HG03175 (cell line): Measurements from ENCODE around the gene BMPR1B.

Experiments used
- ATAC-seq: cut with Tn5 transposase; IDR thresholded peaks from one replicate; pipeline ENCODE4 v1.9.1; 2021; ENCODE audit warnings: mild to moderate bottlenecking, moderate library complexity; ENCODE audit not compliant: unreplicated experiment

The BMPR1B gene

DNA sequence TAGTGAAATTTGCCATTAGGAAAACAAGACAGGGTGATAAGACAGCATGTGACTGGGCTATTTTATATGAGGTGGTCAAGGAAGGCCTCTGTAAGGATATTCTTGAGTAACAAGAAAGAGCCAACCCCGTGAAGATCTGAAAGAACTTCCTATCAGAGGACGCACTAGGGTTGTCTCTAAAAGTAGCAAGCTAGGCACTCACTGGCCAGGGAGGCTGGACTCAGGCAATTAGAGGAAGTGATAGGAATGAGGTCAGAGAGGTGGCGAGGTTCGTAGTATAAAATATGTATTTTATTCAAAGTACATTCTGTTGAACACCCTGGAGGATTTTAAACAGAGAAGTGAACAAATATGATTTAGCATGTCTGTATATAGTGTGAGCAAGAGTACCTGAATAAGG, 4.6 kb downstream of the BMPR1B start:
- no peak for ATAC-seq

DNA sequence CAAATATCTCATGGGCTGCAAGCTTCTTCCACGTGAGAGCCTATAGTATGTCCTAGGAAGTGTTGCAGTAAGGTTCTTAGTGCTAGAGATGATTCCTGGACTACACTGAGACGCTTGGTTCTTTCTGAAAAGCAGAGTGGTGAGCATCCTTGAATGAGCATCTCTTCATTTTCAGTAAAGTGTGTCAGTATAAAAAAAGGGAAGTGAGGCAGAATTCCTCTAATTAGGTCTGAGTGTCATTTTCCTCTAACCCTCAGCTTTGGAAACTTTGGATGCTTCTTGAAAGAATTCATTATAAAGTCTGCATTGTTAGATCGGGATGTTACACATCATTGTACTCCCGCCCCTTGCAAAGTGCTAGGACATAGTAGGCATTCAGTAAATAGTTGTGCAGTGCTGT, 5.2 kb downstream of the BMPR1B start:
- no peak for ATAC-seq

- ATAC-seq, result no peak
Measured at GRCh38 chr4:94763500-94763899, 5.7 kb downstream of the BMPR1B start.

DNA sequence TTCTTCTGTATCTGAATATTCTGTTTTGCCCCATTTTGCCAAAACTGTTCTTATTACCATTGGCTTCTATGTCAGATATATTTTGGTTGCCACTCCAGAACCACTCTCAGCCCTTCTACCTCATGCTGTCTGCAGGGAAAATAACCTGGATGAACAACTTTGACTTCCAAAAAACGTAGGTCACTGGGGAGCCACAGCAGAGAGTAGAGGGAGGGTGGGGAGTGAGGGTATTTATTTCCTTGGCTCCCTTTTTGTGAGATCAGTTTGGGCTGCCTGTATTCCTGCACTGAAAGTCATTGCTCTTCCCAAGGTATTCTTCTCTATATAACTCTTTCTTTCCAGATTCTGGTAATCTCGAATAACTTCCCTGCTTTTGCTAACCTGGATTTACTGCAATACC, 6.3 kb downstream of the BMPR1B start:
- no peak for ATAC-seq

DNA sequence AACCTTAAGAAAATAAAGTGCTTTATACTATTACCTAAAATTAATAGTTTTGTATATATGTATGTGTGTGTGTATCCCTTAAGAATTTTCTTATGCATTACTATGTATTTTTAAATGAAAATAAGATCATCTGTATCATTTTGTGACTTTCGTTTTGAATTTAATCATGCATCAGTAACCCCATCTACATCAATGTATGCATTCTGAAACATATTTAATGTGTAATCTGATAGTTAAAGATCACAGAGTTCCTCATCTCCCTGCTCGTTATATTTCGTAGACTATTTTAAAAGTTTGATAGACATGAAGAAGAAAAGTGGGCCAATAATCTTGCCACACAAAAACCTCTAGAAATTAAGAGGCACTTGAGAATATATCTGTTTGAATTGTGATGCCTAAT, 7.4 kb downstream of the BMPR1B start:
- no peak for ATAC-seq

DNA sequence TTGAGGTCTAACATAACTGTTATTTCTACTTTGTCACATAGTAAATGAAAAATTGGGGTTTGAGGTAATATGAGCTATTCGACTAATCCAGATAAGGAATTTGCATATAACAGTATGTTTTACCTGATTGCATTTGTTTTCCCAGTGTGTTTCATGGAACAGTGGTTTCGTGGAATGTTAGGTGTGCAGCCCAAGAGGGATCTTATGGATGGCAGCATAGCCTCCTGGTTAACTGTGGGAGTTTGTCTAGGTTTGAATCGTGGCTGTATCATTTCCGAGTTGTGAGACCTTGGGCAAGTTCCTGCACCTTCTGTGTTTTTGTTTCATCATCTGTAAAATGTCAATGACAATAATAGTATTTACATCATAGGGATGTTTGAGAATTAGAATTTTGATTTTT, 7.9 kb downstream of the BMPR1B start:
- no peak for ATAC-seq

- ATAC-seq, result no peak
Measured at GRCh38 chr4:94766856-94767255, 9.1 kb downstream of the BMPR1B start.

DNA sequence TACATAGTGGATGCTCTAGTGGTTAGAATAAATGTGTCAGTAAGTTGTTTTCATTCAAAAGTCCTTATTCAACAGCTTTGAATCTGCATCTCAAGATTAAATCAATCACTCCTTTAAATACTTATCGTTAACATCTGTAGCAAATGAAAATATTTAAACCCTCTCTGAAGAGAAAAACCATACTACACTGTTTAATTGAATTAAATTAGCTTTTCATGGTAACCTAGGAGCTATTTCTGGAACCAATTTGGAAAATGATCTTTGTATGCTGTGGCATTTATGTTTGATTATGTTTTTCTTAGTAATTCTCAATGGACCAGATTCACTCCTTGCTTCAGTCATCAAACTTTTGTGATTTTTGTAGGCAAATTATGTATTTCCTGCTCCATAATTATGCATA, 9.7 kb downstream of the BMPR1B start:
- no peak for ATAC-seq

DNA sequence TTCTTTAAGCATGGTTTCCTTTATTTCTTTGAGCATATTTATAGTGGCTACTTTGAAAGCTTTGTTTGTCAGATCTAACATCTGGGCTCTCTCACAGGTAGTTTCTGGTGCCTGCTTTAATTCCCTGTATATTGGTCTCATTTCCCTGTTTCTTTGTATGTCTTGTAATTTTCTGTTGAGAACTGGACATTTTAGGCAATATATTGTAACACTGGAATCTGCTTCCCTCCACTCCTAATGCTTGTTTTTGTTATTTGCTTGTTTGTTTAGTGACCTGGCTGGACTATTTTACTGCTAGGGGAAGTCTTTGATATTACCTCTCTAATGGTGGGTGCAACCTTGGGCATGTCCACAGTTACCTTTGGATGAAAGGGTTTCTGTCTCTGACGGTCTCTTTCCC, 25.0 kb downstream of the BMPR1B start:
- ATAC-seq, result no peak

DNA sequence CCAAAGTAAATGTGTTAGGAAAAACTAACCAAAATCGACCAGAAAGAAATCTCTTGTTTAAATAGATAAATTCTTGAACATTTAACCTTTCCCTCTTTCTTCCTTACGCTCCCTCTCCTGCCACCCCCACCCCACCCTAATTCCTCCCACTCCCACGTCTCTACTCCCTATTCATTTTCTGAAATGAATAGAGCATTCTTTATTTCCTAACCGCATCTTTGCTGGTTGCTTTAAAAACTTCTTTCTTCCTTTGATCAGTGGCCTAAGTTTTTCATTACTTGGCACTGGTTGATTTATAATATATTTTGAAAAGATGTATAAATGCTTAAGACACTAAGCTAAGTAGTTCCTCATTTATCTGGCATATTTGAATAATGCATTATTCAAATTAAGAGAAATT, 33.9 kb downstream of the BMPR1B start:
- no peak for ATAC-seq

DNA sequence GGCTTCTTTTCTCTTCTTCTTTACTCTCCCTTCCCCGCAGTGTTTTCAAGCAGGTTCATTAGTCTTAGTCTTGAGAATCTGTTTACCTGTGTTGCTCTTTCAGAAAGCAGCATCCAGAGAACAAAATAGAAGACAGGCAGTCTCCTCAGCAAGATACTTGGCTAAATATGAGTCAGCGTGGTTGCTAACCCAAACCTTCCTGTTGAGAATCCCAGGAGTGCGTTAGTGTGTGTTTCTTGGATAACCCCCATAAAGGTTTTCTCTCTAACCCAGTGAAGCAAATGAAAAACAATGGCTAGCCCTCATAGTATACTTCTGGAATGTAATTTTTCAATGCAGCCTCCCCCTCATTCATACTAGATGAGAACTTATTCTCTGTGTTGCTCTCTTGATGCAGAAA, 41.1 kb downstream of the BMPR1B start:
- ATAC-seq, result no peak

DNA sequence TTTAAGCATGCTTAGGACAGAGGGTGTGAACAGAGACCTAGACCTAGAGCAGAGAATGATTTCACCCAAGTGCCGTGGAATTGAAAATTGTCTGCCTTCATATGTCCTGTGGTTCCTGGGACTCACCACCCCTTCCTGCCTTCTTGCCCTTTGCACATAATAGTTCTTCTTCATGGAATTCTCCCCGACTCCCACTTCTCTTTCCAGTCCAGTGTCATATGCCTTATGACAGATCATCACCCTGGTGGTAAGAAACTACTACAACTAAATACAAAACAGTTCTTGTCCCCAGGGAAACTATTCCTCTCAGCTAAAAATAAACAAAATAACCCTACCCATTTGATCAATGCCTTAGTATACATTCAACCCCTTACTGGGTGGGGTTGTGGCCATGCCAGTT, 43.3 kb downstream of the BMPR1B start:
- no peak for ATAC-seq

- ATAC-seq, result no peak
Measured at GRCh38 chr4:94802091-94802490, 44.3 kb downstream of the BMPR1B start.

- ATAC-seq, result no peak
Measured at GRCh38 chr4:94803181-94803580, 45.4 kb downstream of the BMPR1B start.

GRCh38 chr4:94804650-94805049, 46.9 kb downstream of the BMPR1B start:
- no peak for ATAC-seq

- no peak for ATAC-seq
Measured at GRCh38 chr4:94806376-94806775, 48.6 kb downstream of the BMPR1B start.

GRCh38 chr4:94811643-94812042, 53.9 kb downstream of the BMPR1B start:
- no peak for ATAC-seq

- ATAC-seq, result no peak
Measured at GRCh38 chr4:94813221-94813620, 55.5 kb downstream of the BMPR1B start.

DNA sequence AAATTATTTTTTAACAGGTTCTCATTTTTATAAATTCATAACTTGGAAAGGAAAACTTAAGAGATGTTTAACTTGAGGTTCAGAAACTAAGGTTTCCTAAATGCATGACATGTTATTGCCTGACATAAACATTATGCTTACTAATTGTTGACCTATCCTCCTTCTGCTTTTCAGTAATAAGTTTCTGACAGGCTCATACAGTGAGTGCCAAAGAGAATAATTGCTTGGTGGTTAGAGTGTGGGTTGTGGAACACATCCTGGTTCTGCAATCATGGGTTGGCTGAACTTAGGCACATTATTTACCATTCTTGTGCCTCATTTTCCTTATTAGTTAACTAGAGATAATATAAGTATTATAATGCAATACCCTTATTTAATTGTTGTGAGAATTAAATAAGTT, 56.5 kb downstream of the BMPR1B start:
- peak; percentile 73 for ATAC-seq

DNA sequence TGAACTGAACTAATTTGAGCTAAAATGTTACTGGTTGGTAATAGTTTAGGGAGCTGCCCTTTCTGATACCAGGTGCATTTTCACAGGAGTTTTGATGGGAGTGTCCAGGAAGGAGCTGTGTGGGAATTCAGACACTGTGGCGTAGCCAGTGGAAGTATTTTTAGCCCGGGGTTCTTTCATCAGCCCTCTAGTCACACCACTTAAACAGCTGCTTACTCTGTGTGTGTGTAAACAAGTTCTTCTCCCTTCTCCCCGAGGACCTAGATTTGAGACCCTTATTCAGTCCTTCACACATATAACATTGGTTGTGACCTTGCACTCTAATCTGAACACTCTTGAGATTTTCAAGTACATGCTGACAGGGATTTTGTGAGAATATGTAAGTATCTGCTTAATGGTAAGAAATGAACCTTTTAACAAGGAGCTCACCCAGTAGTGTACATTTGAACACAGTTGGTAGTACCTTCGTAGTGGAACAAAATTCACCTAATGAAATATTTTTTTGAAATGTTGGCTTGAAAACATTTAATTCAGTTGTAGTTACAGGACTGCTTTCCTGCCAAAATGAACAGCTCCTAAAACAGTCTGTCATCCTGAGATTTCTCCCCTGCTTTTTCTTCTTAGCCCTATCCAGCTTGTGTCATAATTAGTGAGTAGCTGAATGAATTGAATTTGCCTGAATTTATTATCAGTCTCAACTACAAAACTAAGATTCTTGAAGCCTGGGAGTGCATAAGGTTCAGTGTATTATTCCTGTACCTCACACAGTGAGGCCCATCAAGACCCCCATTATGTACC, 61.8 kb downstream of the BMPR1B start:
- ATAC-seq, result no peak

DNA sequence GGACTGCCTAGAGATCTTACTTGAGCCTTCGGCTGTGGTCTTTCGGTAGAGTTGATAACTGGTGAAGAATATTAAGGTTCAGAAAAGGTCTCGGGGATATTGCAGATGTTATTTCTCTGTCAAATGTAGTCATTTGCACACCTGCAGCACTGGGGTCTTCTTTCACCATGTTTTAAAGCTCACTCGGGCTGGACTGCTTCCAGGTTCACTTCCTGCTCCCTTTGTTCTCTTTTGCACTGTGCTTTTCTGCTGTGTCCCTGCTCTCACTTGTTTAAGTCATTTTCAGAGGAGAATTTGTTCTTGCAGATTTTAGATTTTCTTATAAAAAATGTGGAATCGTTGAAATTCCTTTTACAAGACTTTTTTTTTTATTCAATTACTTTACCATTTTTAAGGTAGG, 68.5 kb downstream of the BMPR1B start:
- no peak for ATAC-seq

- ATAC-seq, result no peak
Measured at GRCh38 chr4:94827481-94828110, 69.8 kb downstream of the BMPR1B start.

GRCh38 chr4:94828882-94829281, 71.1 kb downstream of the BMPR1B start:
- ATAC-seq, result no peak
